H9 (cell line): ENCODE data around the gene ANKRD52. TPM values are rescaled to one million over a fixed set of nuclear protein-coding genes. Genes with fewer than 3 reads are reported as not detected.

ENCODE experiments used
- DNase-seq: peaks from one replicate; pipeline ENCODE4 v3.0.0-alpha.2; 2017
- H2AFZ ChIP-seq: one replicate; pipeline ENCODE4 v1.6.1; 2013; ENCODE audit warnings: mild to moderate bottlenecking, low read length, control low read depth, moderate library complexity
- H2AK5ac ChIP-seq: 2 replicates; pipeline ENCODE4 v1.6.1; 2013; ENCODE audit warnings: low read length, control low read depth, mixed read lengths; ENCODE audit not compliant: insufficient read length
- H2BK120ac ChIP-seq: one replicate; pipeline ENCODE4 v1.6.1; 2013; ENCODE audit warnings: low read depth, mild to moderate bottlenecking, low read length, control low read depth, inconsistent platforms; ENCODE audit not compliant: poor library complexity, severe bottlenecking
- H2BK12ac ChIP-seq: 2 replicates; pipeline ENCODE4 v1.6.1; 2013; ENCODE audit warnings: low read length, control low read depth, mixed read lengths, low read depth; ENCODE audit not compliant: insufficient read length
- H2BK15ac ChIP-seq: 2 replicates; pipeline ENCODE4 v1.6.1; 2013; ENCODE audit warnings: low read depth, low read length, control low read depth
- H2BK20ac ChIP-seq: one replicate; pipeline ENCODE4 v1.6.1; 2013; ENCODE audit warnings: low read depth, mild to moderate bottlenecking, low read length, control low read depth, inconsistent platforms; ENCODE audit not compliant: poor library complexity, severe bottlenecking
- H2BK5ac ChIP-seq: 2 replicates; pipeline ENCODE4 v1.6.1; 2013; ENCODE audit warnings: low read length, control low read depth, mixed read lengths; ENCODE audit not compliant: insufficient read length
- H3K14ac ChIP-seq: 2 replicates; pipeline ENCODE4 v1.6.1; 2013; ENCODE audit warnings: low read length, control low read depth; ENCODE audit not compliant: insufficient read depth
- H3K18ac ChIP-seq: 2 replicates; pipeline ENCODE4 v1.6.1; 2013; ENCODE audit warnings: low read depth, mild to moderate bottlenecking, mixed read lengths, low read length, control low read depth; ENCODE audit not compliant: insufficient read length
- H3K23ac ChIP-seq: 2 replicates; pipeline ENCODE4 v1.6.1; 2013; ENCODE audit warnings: low read length, control low read depth, mixed read lengths, low read depth; ENCODE audit not compliant: insufficient read length
- H3K23me2 ChIP-seq: 2 replicates; pipeline ENCODE4 v1.6.1; 2013; ENCODE audit warnings: low read depth, mild to moderate bottlenecking, mixed read lengths, low read length, control low read depth; ENCODE audit not compliant: insufficient read length, poor library complexity, severe bottlenecking
- H3K27ac ChIP-seq: 2 replicates; pipeline ENCODE4 v1.5.1; 2013; ENCODE audit warnings: low read length, control low read depth, mixed read lengths, low read depth; ENCODE audit not compliant: insufficient read length
- H3K27me3 ChIP-seq: 2 replicates; pipeline ENCODE4 v1.6.1; 2013; ENCODE audit warnings: low read length, control low read depth, inconsistent platforms; ENCODE audit not compliant: insufficient read depth
- H3K4ac ChIP-seq: 2 replicates; pipeline ENCODE4 v1.6.1; 2013; ENCODE audit warnings: low read depth, mild to moderate bottlenecking, control low read depth, inconsistent platforms, low read length, moderate library complexity
- H3K4me1 ChIP-seq: 2 replicates; pipeline ENCODE4 v1.6.1; 2013; ENCODE audit warnings: low read length, control low read depth, inconsistent platforms; ENCODE audit not compliant: insufficient read depth
- H3K4me2 ChIP-seq: 2 replicates; pipeline ENCODE4 v1.6.1; 2013; ENCODE audit warnings: low read length, control low read depth, mixed read lengths; ENCODE audit not compliant: insufficient read length, insufficient read depth
- H3K56ac ChIP-seq: 2 replicates; pipeline ENCODE4 v1.6.1; 2013; ENCODE audit warnings: low read depth, mild to moderate bottlenecking, mixed read lengths, low read length, control low read depth; ENCODE audit not compliant: insufficient read length
- H3K79me1 ChIP-seq: 2 replicates; pipeline ENCODE4 v1.6.1; 2013; ENCODE audit warnings: low read depth, mild to moderate bottlenecking, moderate library complexity, low read length, control low read depth, inconsistent platforms; ENCODE audit not compliant: insufficient read depth, poor library complexity, severe bottlenecking
- H3K79me2 ChIP-seq: 2 replicates; pipeline ENCODE4 v1.6.1; 2013; ENCODE audit warnings: low read length, control low read depth, inconsistent platforms; ENCODE audit not compliant: insufficient read depth
- H3K9ac ChIP-seq: 2 replicates; pipeline ENCODE4 v1.6.1; 2013; ENCODE audit warnings: low read length, control low read depth, mixed read lengths; ENCODE audit not compliant: insufficient read length; ENCODE audit errors: extremely low read depth
- H3K9me3 ChIP-seq: one replicate; pipeline ENCODE4 v1.6.1; 2013; ENCODE audit warnings: low read depth, low read length, inconsistent platforms; ENCODE audit not compliant: control insufficient read depth
- H3T11ph ChIP-seq: one replicate; pipeline ENCODE4 v1.6.1; 2013; ENCODE audit warnings: mild to moderate bottlenecking, low read length, control low read depth, inconsistent platforms
- H4K20me1 ChIP-seq: one replicate; pipeline ENCODE4 v1.6.1; 2013; ENCODE audit not compliant: control insufficient read depth, insufficient read length, insufficient read depth
- H4K5ac ChIP-seq: 2 replicates; pipeline ENCODE4 v1.6.1; 2013; ENCODE audit warnings: low read depth, mild to moderate bottlenecking, mixed read lengths, low read length, control low read depth; ENCODE audit not compliant: insufficient read length
- H4K8ac ChIP-seq: replicated peaks from 2 replicates; pipeline ENCODE4 v1.6.1; 2013; ENCODE audit warnings: low read length, control low read depth, mixed read lengths, low read depth; ENCODE audit not compliant: insufficient read length
- H4K91ac ChIP-seq: 2 replicates; pipeline ENCODE4 v1.6.1; 2013; ENCODE audit warnings: low read depth, mild to moderate bottlenecking, moderate library complexity, mixed read lengths, low read length, control low read depth; ENCODE audit not compliant: insufficient read length
- H3K27ac Mint-ChIP-seq, 3 experiments: 2 replicates in 2 of 3; 3 replicates in 1 of 3; pipeline ENCODE4 v1.8.0; 2020 to 2021; ENCODE audit warnings: mixed read lengths in 3 of 3, mild to moderate bottlenecking in 1 of 3, moderate library complexity in 1 of 3
- H3K27me3 Mint-ChIP-seq: 2 replicates; pipeline ENCODE4 v1.8.0; 2021; ENCODE audit warnings: low read depth, mild to moderate bottlenecking, moderate library complexity, mixed read lengths
- H3K36me3 Mint-ChIP-seq, 3 experiments: 2 replicates in 2 of 3; 3 replicates in 1 of 3; pipeline ENCODE4 v1.8.0; 2020 to 2021; ENCODE audit warnings: low read depth in 3 of 3, mixed read lengths in 3 of 3; ENCODE audit not compliant: insufficient read depth in 1 of 3
- H3K4me1 Mint-ChIP-seq, 2 experiments: 2 replicates each; pipeline ENCODE4 v1.8.0; 2020; ENCODE audit warnings: mixed read lengths in 2 of 2
- H3K4me3 Mint-ChIP-seq, 2 experiments: 2 replicates in 1 of 2; 3 replicates in 1 of 2; pipeline ENCODE4 v1.8.0; 2020 to 2021; ENCODE audit warnings: mild to moderate bottlenecking in 2 of 2, mixed read lengths in 2 of 2, moderate library complexity in 1 of 2
- H3K9me3 Mint-ChIP-seq, 2 experiments: 2 replicates in 1 of 2; 3 replicates in 1 of 2; pipeline ENCODE4 v1.8.0; 2020; ENCODE audit warnings: mild to moderate bottlenecking in 2 of 2, mixed read lengths in 2 of 2, moderate library complexity in 1 of 2
- WGBS: extraction: QIAGEN DNeasy Blood & Tissue Kit; methylation state at CpG from one replicate; pipeline ENCODE4 v1.1.7; 2013; ENCODE audit warnings: missing lambda C conversion rate, low lambda C conversion rate, mixed read lengths; ENCODE audit not compliant: insufficient read length; ENCODE audit errors: extremely low coverage; 5-methylcytosine and 5-hydroxymethylcytosine counted together
- total RNA-seq: library from RNA; stranded (reverse); gene quantifications from 2 replicates; pipeline ENCODE4 v1.2.1, GENCODE V29; 2021
- TF ChIP-seq, protein P1 (sequence below): fragments of 200-600 bp; sonication (generic); conservative IDR thresholded peaks from 3 replicates; pipeline ENCODE4 v1.8.0; 2021; ENCODE audit warnings: antibody characterized with exemption, mild to moderate bottlenecking

Gene ANKRD52
- total RNA-seq, 1 experiment from 2014 or later, result 33.4 TPM

DNA sequence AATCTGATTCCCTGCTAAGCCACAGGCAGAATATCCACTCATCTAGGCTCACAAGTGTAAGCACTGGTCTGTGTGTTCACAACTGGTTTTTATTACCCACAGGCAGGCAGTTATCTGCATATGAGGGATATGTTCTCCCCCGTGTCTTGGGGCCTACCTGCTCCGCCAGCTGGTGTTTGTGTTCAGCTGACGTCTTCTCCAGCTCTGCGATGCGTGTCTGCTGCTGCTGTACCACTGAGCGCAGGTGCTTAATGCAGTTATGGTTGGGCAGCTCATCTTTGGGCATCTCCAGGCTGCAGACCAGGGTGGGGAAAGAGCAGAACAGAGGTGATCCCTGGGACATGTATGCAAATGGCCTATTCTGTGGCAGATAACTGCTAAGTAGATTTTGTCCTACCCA, 50.2 kb downstream of the ANKRD52 start:
- Histone ChIP-seq H2BK15ac (no peak overlapping the region), H3K27ac (no peak overlapping the region), H4K20me1 (no peaks in the 10 kb centered on the region), H2AFZ (no peak overlapping the region), H3K4ac (no peak overlapping the region), H3T11ph (no peak overlapping the region), H3K79me2 (no peaks in the 10 kb centered on the region), H2BK120ac (no peak overlapping the region), H3K4me1 (no peaks in the 10 kb centered on the region), H3K9ac (no peak overlapping the region), H2BK20ac (no peak overlapping the region), H3K4me2 (no peak overlapping the region), H3K9me3 (no peaks in the 10 kb centered on the region), H3K23me2 (no peaks in the 10 kb centered on the region), H4K5ac (no peak overlapping the region), H4K91ac (no peak overlapping the region), H3K27me3 (no peaks in the 10 kb centered on the region), H2AK5ac (no peak overlapping the region), H3K18ac (no peak overlapping the region), H3K79me1 (no peaks in the 10 kb centered on the region), H4K8ac (no peak overlapping the region), H3K56ac (no peak overlapping the region), H2BK12ac (no peak overlapping the region), H2BK5ac (no peak overlapping the region), H3K23ac (no peak overlapping the region), H3K14ac (no peak overlapping the region)
- no peak overlapping the region for H3K4me3 Mint-ChIP-seq
- no peaks in the 10 kb centered on the region for H3K9me3 Mint-ChIP-seq
- TF ChIP-seq, protein P1, sequence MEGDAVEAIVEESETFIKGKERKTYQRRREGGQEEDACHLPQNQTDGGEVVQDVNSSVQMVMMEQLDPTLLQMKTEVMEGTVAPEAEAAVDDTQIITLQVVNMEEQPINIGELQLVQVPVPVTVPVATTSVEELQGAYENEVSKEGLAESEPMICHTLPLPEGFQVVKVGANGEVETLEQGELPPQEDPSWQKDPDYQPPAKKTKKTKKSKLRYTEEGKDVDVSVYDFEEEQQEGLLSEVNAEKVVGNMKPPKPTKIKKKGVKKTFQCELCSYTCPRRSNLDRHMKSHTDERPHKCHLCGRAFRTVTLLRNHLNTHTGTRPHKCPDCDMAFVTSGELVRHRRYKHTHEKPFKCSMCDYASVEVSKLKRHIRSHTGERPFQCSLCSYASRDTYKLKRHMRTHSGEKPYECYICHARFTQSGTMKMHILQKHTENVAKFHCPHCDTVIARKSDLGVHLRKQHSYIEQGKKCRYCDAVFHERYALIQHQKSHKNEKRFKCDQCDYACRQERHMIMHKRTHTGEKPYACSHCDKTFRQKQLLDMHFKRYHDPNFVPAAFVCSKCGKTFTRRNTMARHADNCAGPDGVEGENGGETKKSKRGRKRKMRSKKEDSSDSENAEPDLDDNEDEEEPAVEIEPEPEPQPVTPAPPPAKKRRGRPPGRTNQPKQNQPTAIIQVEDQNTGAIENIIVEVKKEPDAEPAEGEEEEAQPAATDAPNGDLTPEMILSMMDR, result no peak
- no peaks in the 10 kb centered on the region for H3K4me1 Mint-ChIP-seq
- DNase-seq, result no peak
- no peaks in the 10 kb centered on the region for H3K27me3 Mint-ChIP-seq
- WGBS, result no CpG with 5 or more reads among the region's 6 CpGs
- H3K27ac Mint-ChIP-seq, result no peak overlapping the region
- peaks cover 45 to 84% (median 73%) of the 10 kb centered on the region in 3 experiments; a peak in 6 of 7 replicates for H3K36me3 Mint-ChIP-seq
